K562 (cell line): ENCODE results near the gene TRMT1. TPM values are rescaled to one million over a fixed set of nuclear protein-coding genes. Genes with fewer than 3 reads are reported as not detected.
A peak's percentile ranks its signal among the peaks of the same experiment; 100 is the strongest.

Source experiments
- ATAC-seq: fragments of 200-7000 bp; cut with Tn5 transposase; 3 replicates; pipeline ENCODE4 v1.9.1; 2020; ENCODE audit warnings: moderate library complexity
- BruUV-seq: library from RNA; stranded (reverse); fragments of 400-500 nt; replicated peaks from 2 replicates; lab custom pipeline; 2021; lab: Mats Ljungman, UMichigan
- CTCF ChIA-PET: fragments of 300-600 bp; formaldehyde crosslinking; extraction: SDS; loops from one replicate; lab custom pipeline; 2021; ENCODE audit warnings: low intra/inter-chr PET ratio; lab: Yijun Ruan, JAX
- POLR2A ChIA-PET: fragments of 300-600, 350-650 bp; sonication (Branson Sonifier 250); formaldehyde crosslinking; extraction: SDS; loops from one replicate; lab custom pipeline; 2021; ENCODE audit warnings: antibody characterized with exemption, inconsistent platforms; lab: Yijun Ruan, JAX
- DNase-seq, 4 experiments: peaks; one replicate each; pipeline versions ENCODE4 v3.0.0 to v3.0.0-alpha.2; 2011 to 2018; ENCODE audit warnings: low spot score in 3 of 4, mixed read lengths in 3 of 4; ENCODE audit errors: extremely low read depth in 1 of 4
- FAIRE-seq: peaks from 2 replicates; lab custom pipeline; 2011; peaks lifted over from hg19 to GRCh38; lab: Jason Lieb, UNC
- H2AFZ ChIP-seq: 2 replicates; pipeline ENCODE4 v1.6.0; 2011; ENCODE audit warnings: low read depth, low read length, control low read depth, inconsistent platforms
- H3K27ac ChIP-seq: fragments of 200-600 bp; 3 replicates; pipeline ENCODE4 v1.8.0; 2011; ENCODE audit warnings: low read depth, mild to moderate bottlenecking, control low read depth, inconsistent platforms, low read length, moderate library complexity, mixed read lengths; ENCODE audit errors: extremely low read depth
- H3K27me3 ChIP-seq, 2 experiments: fragments of 300-600 bp in 1 of 2; 2 replicates in 1 of 2; 3 replicates in 1 of 2; pipeline versions ENCODE4 v1.6.0 to v1.8.0; 2011; ENCODE audit warnings: inconsistent platforms in 2 of 2, low read length in 2 of 2, mild to moderate bottlenecking in 1 of 2, mixed read lengths in 1 of 2, moderate library complexity in 1 of 2; ENCODE audit not compliant: control insufficient read depth in 2 of 2, insufficient read depth in 2 of 2
- H3K36me3 ChIP-seq: fragments of 300-600 bp; 3 replicates; pipeline ENCODE4 v1.8.0; 2011; ENCODE audit warnings: mild to moderate bottlenecking, low read length, inconsistent platforms; ENCODE audit not compliant: control insufficient read depth, insufficient read depth
- H3K4me1 ChIP-seq, 2 experiments: fragments of 200-600 bp in 1 of 2; replicated peaks in 1 of 2; 2 replicates in 1 of 2; 3 replicates in 1 of 2; pipeline versions ENCODE4 v1.5.1 to v1.8.0; 2011; ENCODE audit warnings: inconsistent platforms in 2 of 2, low read length in 2 of 2, mild to moderate bottlenecking in 1 of 2, mixed read lengths in 1 of 2, moderate library complexity in 1 of 2; ENCODE audit not compliant: control insufficient read depth in 2 of 2, insufficient read depth in 2 of 2
- H3K4me2 ChIP-seq: 2 replicates; pipeline ENCODE4 v1.6.1; 2011; ENCODE audit warnings: low read length, control low read depth, inconsistent platforms, mixed read lengths; ENCODE audit not compliant: insufficient read depth
- H3K4me3 ChIP-seq: fragments of 200-600 bp; sonication (generic), shearing (Covaris generic); 2 replicates; pipeline ENCODE4 v1.5.1; 2016; ENCODE audit warnings: control low read depth, inconsistent platforms
- H3K79me2 ChIP-seq: fragments of 200-600 bp; 3 replicates; pipeline ENCODE4 v1.8.0; 2011; ENCODE audit warnings: low read length, inconsistent platforms; ENCODE audit not compliant: control insufficient read depth, insufficient read depth
- H3K9ac ChIP-seq, 2 experiments: 2 replicates each; pipeline versions ENCODE4 v1.6.0 to v1.6.1; 2011; ENCODE audit warnings: low read depth in 2 of 2, low read length in 2 of 2, control low read depth in 1 of 2, inconsistent platforms in 1 of 2, mild to moderate bottlenecking in 1 of 2, mixed read lengths in 1 of 2; ENCODE audit not compliant: insufficient read depth in 1 of 2
- H3K9me1 ChIP-seq: one replicate; pipeline ENCODE4 v1.6.0; 2011; ENCODE audit warnings: inconsistent platforms, mild to moderate bottlenecking, low read length, moderate library complexity; ENCODE audit not compliant: control insufficient read depth, insufficient read depth
- H3K9me3 ChIP-seq: replicated peaks from 2 replicates; pipeline ENCODE4 v1.5.1; 2011; ENCODE audit warnings: low read depth, low read length, inconsistent platforms; ENCODE audit not compliant: control insufficient read depth, insufficient read depth
- H4K20me1 ChIP-seq: replicated peaks from 2 replicates; pipeline ENCODE4 v1.6.1; 2011; ENCODE audit warnings: low read length, inconsistent platforms, mixed read lengths; ENCODE audit not compliant: control insufficient read depth, insufficient read depth
- ARHGAP35 ChIP-seq: fragments of 450-650 bp; IDR thresholded peaks from 2 replicates; pipeline ENCODE4 v1.6.1; 2018; ENCODE audit not compliant: partially characterized antibody
- CEBPB ChIP-seq: fragments of 450-650 bp; IDR thresholded peaks from 2 replicates; pipeline ENCODE4 v1.6.1; 2016; ENCODE audit warnings: missing genetic modification characterization, missing compliant biosample characterization
- GATAD2B ChIP-seq: fragments of 450-650 bp; IDR thresholded peaks from 2 replicates; pipeline ENCODE4 v1.6.1; 2017; ENCODE audit warnings: mild to moderate bottlenecking, borderline replicate concordance
- NR2C1 ChIP-seq, 2 experiments: fragments of 450-650 bp; IDR thresholded peaks; 2 replicates each; pipeline ENCODE4 v1.6.1; 2017; ENCODE audit warnings: mild to moderate bottlenecking in 2 of 2, antibody characterized with exemption in 1 of 2, inconsistent platforms in 1 of 2, missing compliant biosample characterization in 1 of 2, missing genetic modification characterization in 1 of 2
- POLR2A ChIP-seq: fragments of 450-650 bp; conservative IDR thresholded peaks from 2 replicates; pipeline ENCODE4 v1.6.1; 2016
- XRCC4 ChIP-seq: IDR thresholded peaks from one replicate; pipeline ENCODE4 v1.6.1; 2011; ENCODE audit not compliant: insufficient read depth, insufficient read length; ENCODE audit errors: extremely low read depth
- ZNF449 ChIP-seq: fragments of 250-450 bp; sonication (Bioruptor Pico); IDR thresholded peaks from 2 replicates; pipeline ENCODE4 v1.8.0; 2022; ENCODE audit warnings: moderate library complexity, mild to moderate bottlenecking, inconsistent platforms
- WGBS: fragments of 100-300 bp; shearing (Covaris generic); methylation state at CpG from one replicate; pipeline ENCODE4 v1.1.6; 2016; ENCODE audit warnings: low coverage, mixed read lengths; ENCODE audit not compliant: insufficient coverage; ENCODE audit errors: missing lambda C conversion rate; 5-methylcytosine and 5-hydroxymethylcytosine counted together
- in situ Hi-C: fragments of 300-500 bp; cut with MboI; formaldehyde crosslinking; loops from 4 replicates; pipeline ENCODE4 v1.15.0; 2018; ENCODE audit warnings: inconsistent platforms, mixed read lengths
- intact Hi-C: fragments of 100-400 bp; cut with micrococcal nuclease; formaldehyde crosslinking; loops from 2 replicates; pipeline ENCODE4 v1.14.2; 2022
- polyA plus RNA-seq, 8 experiments: library from polyadenylated mRNA; depleted of rRNA in 4 of 8; stranded (reverse) in 5 of 8; unstranded in 3 of 8; fragments of >200 nt; fragmentation: Nextera tagmentation in 2 of 8; fragmentation: Illumina TruSeq in 1 of 8; extraction: Ambion mirVana in 2 of 8; extraction: Trizol in 1 of 8; gene quantifications; 2 replicates each; pipeline versions ENCODE4 v1.2.1 to v1.2.3, GENCODE V29; 2011 to 2014; ENCODE audit warnings: inconsistent platforms in 1 of 8, missing spikeins in 1 of 8
- total RNA-seq, 7 experiments: library from RNA; depleted of rRNA in 6 of 7; stranded (reverse); fragments of >200 nt in 6 of 7; fragmentation: Illumina TruSeq in 2 of 7; extraction: Trizol in 2 of 7; gene quantifications; 2 replicates each; pipeline versions ENCODE4 v1.2.1 to v1.2.3, GENCODE V29; 2011 to 2021; ENCODE audit warnings: low replicate concordance in 1 of 7

TRMT1 gene
- total and polyA plus RNA-seq, 9 of the 15 experiments (the other 6 are each of a cell fraction or from before 2014, with no cell fraction given): 5.8 to 158 (median 54.3) TPM

GRCh38 chr19:13064092-13064489 is 52.4 kb downstream of the TRMT1 start:
- no peaks in the 10 kb centered on the region for H3K27me3 ChIP-seq
- in situ Hi-C loops: no loop called here
- no peak for FAIRE-seq
- peaks cover 17% of the 10 kb centered on the region; the same call in 2 of the 3 replicates for H3K79me2 ChIP-seq
- POLR2A ChIA-PET: interaction anchor here (0.6 to 1.8 kb wide), 2 partner anchors 9 to 289 kb away, joined by 4 to 7 read pairs; no protein-coding TSS in a partner anchor
- no peak overlapping the region for H3K4me3 ChIP-seq
- no peak overlapping the region for H2AFZ ChIP-seq
- BruUV-seq: no TSS peak
- H4K20me1 ChIP-seq: peaks cover 12% of the 10 kb centered on the region; the same call in 1 of the 2 replicates
- H3K9ac ChIP-seq: peak overlapping the region in 1 of 2 experiments; percentile 61; a peak in 2 of 4 replicates
- no peaks in the 10 kb centered on the region for H3K36me3 ChIP-seq
- peaks cover 2% of the 10 kb centered on the region for H3K9me1 ChIP-seq
- CTCF ChIA-PET: no interaction called here
- H3K27ac ChIP-seq: no peak overlapping the region
- no peak overlapping the region for H3K4me2 ChIP-seq
- TF ChIP-seq POLR2A (no peak), GATAD2B (no peak), NR2C1 (IDR thresholded peaks at IDR 0.05) (no peak), NR2C1 (tag; IDR thresholded peaks at IDR 0.05) (no peak), ZNF449 (CRISPR knock-in tag) (no peak), ARHGAP35 (no peak), XRCC4 (no peak), CEBPB (tag) (no peak)
- TF ChIP-seq, all 486 proteins: peak for 0
- Histone ChIP-seq H3K9me3 (no peaks in the 10 kb centered on the region), H3K4me1 (peaks cover 30 to 78% of the 10 kb centered on the region in 2 experiments)
- no peak for ATAC-seq
- 90% methylated on average over 4 of the region's 6 CpGs for WGBS
- DNase-seq: no peak
- intact Hi-C loops: no loop called here
